Measurements from ENCODE around the gene CXXC5.

Gene CXXC5

GRCh38 chr5:139657363-139658321 is 9.5 kb downstream of the CXXC5 start:
- no peak for TF ChIP-seq CTCF (IDR thresholded peaks at IDR 0.05; ENCODE audit: low read depth, low read length, missing control alignments)
- DNase-seq (ENCODE audit: low read depth), result no peak
- no peak overlapping the region; the same call in 1 of the 2 replicates for H3K4me3 ChIP-seq (ENCODE audit: low read depth, low read length)

GRCh38 chr5:139658501-139658927 is 10.4 kb downstream of the CXXC5 start:
- TF ChIP-seq CTCF (IDR thresholded peaks at IDR 0.05; ENCODE audit: low read depth, low read length, missing control alignments), result no peak
- no peak for DNase-seq (ENCODE audit: low read depth)
- peak overlapping the region; percentile 43 for H3K4me3 ChIP-seq (ENCODE audit: low read depth, low read length)

GRCh38 chr5:139658928-139659667 is 10.9 kb downstream of the CXXC5 start:
- H3K4me3 ChIP-seq (ENCODE audit: low read depth, low read length), result peak overlapping the region; percentile 43
- DNase-seq (ENCODE audit: low read depth), result no peak
- TF ChIP-seq CTCF (IDR thresholded peaks at IDR 0.05; ENCODE audit: low read depth, low read length, missing control alignments), result no peak

- DNase-seq (ENCODE audit: low read depth), result no peak
- H3K4me3 ChIP-seq (ENCODE audit: low read depth, low read length), result peak overlapping the region; percentile 43
- no peak for TF ChIP-seq CTCF (IDR thresholded peaks at IDR 0.05; ENCODE audit: low read depth, low read length, missing control alignments)
Measured at GRCh38 chr5:139659695-139660101, 11.5 kb downstream of the CXXC5 start.

GRCh38 chr5:139660105-139660922 is 12.2 kb downstream of the CXXC5 start:
- DNase-seq (ENCODE audit: low read depth), result no peak
- peak overlapping the region; percentile 43 for H3K4me3 ChIP-seq (ENCODE audit: low read depth, low read length)

More at GRCh38 chr5:139660105-139660922, 12.2 kb downstream of the CXXC5 start:
- TF ChIP-seq CTCF (IDR thresholded peaks at IDR 0.05; ENCODE audit: low read depth, low read length, missing control alignments), result no peak
